GM12878 (cell line): ENCODE measurements around the gene CENPS. TPM values are rescaled to one million over a fixed set of nuclear protein-coding genes. Genes with fewer than 3 reads are reported as not detected.

Source experiments
- ATAC-seq: fragments of 200-7000 bp; cut with Tn5 transposase; 3 replicates; pipeline ENCODE4 v1.9.1; 2020; ENCODE audit warnings: mild to moderate bottlenecking, moderate library complexity
- BruUV-seq: library from RNA; stranded (reverse); fragments of 400-500 nt; replicated peaks from 2 replicates; lab custom pipeline; 2021; lab: Mats Ljungman, UMichigan
- CTCF ChIA-PET: fragments of 300-600 bp; sonication (Branson Sonifier 250); formaldehyde crosslinking; extraction: SDS; loops from one replicate; lab custom pipeline; 2021; ENCODE audit warnings: inconsistent platforms; lab: Yijun Ruan, JAX
- POLR2A ChIA-PET: fragments of 350-600 bp; formaldehyde crosslinking; extraction: SDS; loops from one replicate; lab custom pipeline; 2021; ENCODE audit warnings: inconsistent platforms; lab: Charles Lee
- RAD21 ChIA-PET: fragments of 300-600 bp; sonication (Branson Sonifier 250); formaldehyde crosslinking; loops from one replicate; lab custom pipeline; 2023; ENCODE audit warnings: antibody characterized with exemption; ENCODE audit not compliant: unreplicated experiment; lab: Charles Lee
- SMC1A ChIA-PET: fragments of 300-600 bp; sonication (Branson Sonifier 250); formaldehyde crosslinking; loops from one replicate; lab custom pipeline; 2023; ENCODE audit not compliant: unreplicated experiment, uncharacterized antibody; lab: Charles Lee
- DNase-seq: peaks from one replicate; pipeline ENCODE4 v3.0.0-alpha.2; 2011; ENCODE audit warnings: low read depth, low spot score
- FAIRE-seq: peaks from 3 replicates; lab custom pipeline; 2011; peaks lifted over from hg19 to GRCh38; lab: Jason Lieb, UNC
- H2AFZ ChIP-seq: 2 replicates; pipeline ENCODE4 v1.6.0; 2011; ENCODE audit warnings: low read depth, low read length, control low read depth; ENCODE audit not compliant: control insufficient read depth
- H3K27ac ChIP-seq: 2 replicates; pipeline ENCODE4 v1.5.1; 2011; ENCODE audit warnings: control low read depth; ENCODE audit not compliant: control insufficient read depth, insufficient read depth
- H3K27me3 ChIP-seq, 2 experiments: replicated peaks in 1 of 2; 2 replicates each; pipeline versions ENCODE4 v1.6.0 to v1.6.1; 2011; ENCODE audit warnings: low read length in 1 of 2; ENCODE audit not compliant: control insufficient read depth in 2 of 2, insufficient read depth in 2 of 2
- H3K36me3 ChIP-seq, 2 experiments: 2 replicates each; pipeline ENCODE4 v1.5.1; 2011; ENCODE audit warnings: low read length in 1 of 2; ENCODE audit not compliant: control insufficient read depth in 2 of 2, insufficient read depth in 2 of 2
- H3K4me1 ChIP-seq: 2 replicates; pipeline ENCODE4 v1.6.1; 2011; ENCODE audit warnings: mild to moderate bottlenecking, low read length, moderate library complexity, mixed read lengths; ENCODE audit not compliant: control insufficient read depth, insufficient read depth
- H3K4me2 ChIP-seq: 2 replicates; pipeline ENCODE4 v1.6.0; 2011; ENCODE audit warnings: control low read depth; ENCODE audit not compliant: control insufficient read depth, insufficient read depth
- H3K4me3 ChIP-seq: fragments of 200-600 bp; sonication (generic); 2 replicates; pipeline ENCODE4 v1.5.1; 2016
- H3K79me2 ChIP-seq: 2 replicates; pipeline ENCODE4 v1.6.0; 2011; ENCODE audit warnings: low read length; ENCODE audit not compliant: control insufficient read depth, insufficient read depth
- H3K9ac ChIP-seq: 2 replicates; pipeline ENCODE4 v1.8.0; 2011; ENCODE audit warnings: low read length, control low read depth, mixed read lengths; ENCODE audit not compliant: control insufficient read depth, insufficient read depth
- H3K9me3 ChIP-seq: replicated peaks from 3 replicates; pipeline ENCODE4 v1.5.1; 2011; ENCODE audit warnings: mild to moderate bottlenecking, low read length; ENCODE audit not compliant: control insufficient read depth, insufficient read depth
- H4K20me1 ChIP-seq: 2 replicates; pipeline ENCODE4 v1.6.0; 2011; ENCODE audit not compliant: control insufficient read depth, insufficient read depth
- ATF7 ChIP-seq: fragments of 450-650 bp; IDR thresholded peaks from 2 replicates; pipeline ENCODE4 v1.6.1; 2016; ENCODE audit warnings: low read depth, mild to moderate bottlenecking
- BCL11A ChIP-seq: IDR thresholded peaks from 2 replicates; pipeline ENCODE4 v1.6.1; 2011; ENCODE audit warnings: low read depth, low read length
- CHD1 ChIP-seq: IDR thresholded peaks from 2 replicates; pipeline ENCODE4 v1.6.1; 2012; ENCODE audit warnings: low read depth, low read length, improper control_type of control experiment
- CHD4 ChIP-seq: fragments of 200-600 bp; sonication (generic); IDR thresholded peaks from 2 replicates; pipeline ENCODE4 v1.6.1; 2016; ENCODE audit warnings: mild to moderate bottlenecking
- DPF2 ChIP-seq: fragments of 450-650 bp; IDR thresholded peaks from 2 replicates; pipeline ENCODE4 v1.6.1; 2017; ENCODE audit warnings: mild to moderate bottlenecking
- ETV6 ChIP-seq, 2 experiments: fragments of 450-650 bp in 1 of 2; IDR thresholded peaks in 1 of 2; conservative IDR thresholded peaks in 1 of 2; 2 replicates each; pipeline ENCODE4 v1.6.1; 2014; ENCODE audit warnings: antibody characterized with exemption in 1 of 2, borderline replicate concordance in 1 of 2, low read depth in 1 of 2, mild to moderate bottlenecking in 1 of 2, moderate library complexity in 1 of 2
- HCFC1 ChIP-seq: fragments of 150-350 bp; IDR thresholded peaks from 2 replicates; pipeline ENCODE4 v1.6.1; 2014; ENCODE audit warnings: low read length
- NBN ChIP-seq: fragments of 450-650 bp; IDR thresholded peaks from 2 replicates; pipeline ENCODE4 v1.6.1; 2016
- NR2C2 ChIP-seq: IDR thresholded peaks from 2 replicates; pipeline ENCODE4 v1.6.1; 2011; ENCODE audit warnings: borderline replicate concordance, low read depth; ENCODE audit not compliant: control insufficient read depth, insufficient read length
- POLR2AphosphoS2 ChIP-seq: IDR thresholded peaks from 2 replicates; pipeline ENCODE4 v1.6.1; 2011; ENCODE audit warnings: low read depth, mild to moderate bottlenecking, low read length, improper control_type of control experiment, moderate library complexity
- RBBP5 ChIP-seq: fragments of 200-600 bp; sonication (generic); conservative IDR thresholded peaks from 2 replicates; pipeline ENCODE4 v1.6.1; 2016
- SIX5 ChIP-seq: IDR thresholded peaks from 2 replicates; pipeline ENCODE4 v1.6.1; 2011; ENCODE audit warnings: mild to moderate bottlenecking, low read depth, low read length, moderate library complexity; ENCODE audit not compliant: severe bottlenecking
- SMC3 ChIP-seq: IDR thresholded peaks from 2 replicates; pipeline ENCODE4 v1.6.1; 2011; ENCODE audit warnings: low read length, improper control_type of control experiment, borderline replicate concordance
- ZBED1 ChIP-seq: IDR thresholded peaks from 2 replicates; pipeline ENCODE4 v1.6.1; 2016; ENCODE audit warnings: borderline replicate concordance
- ZNF207 ChIP-seq: fragments of 450-650 bp; IDR thresholded peaks from 2 replicates; pipeline ENCODE4 v1.6.1; 2014; ENCODE audit warnings: antibody characterized with exemption, mild to moderate bottlenecking, borderline replicate concordance
- ZNF622 ChIP-seq: fragments of 450-650 bp; IDR thresholded peaks from 2 replicates; pipeline ENCODE4 v1.6.1; 2017; ENCODE audit warnings: mild to moderate bottlenecking, inconsistent platforms
- ZSCAN29 ChIP-seq: fragments of 450-650 bp; IDR thresholded peaks from 2 replicates; pipeline ENCODE4 v1.6.1; 2017; ENCODE audit warnings: mild to moderate bottlenecking, moderate library complexity
- WGBS: methylation state at CpG from one replicate; pipeline ENCODE4 v1.1.6; 2016; ENCODE audit warnings: low lambda C conversion rate; ENCODE audit not compliant: insufficient replicate concordance, insufficient coverage; ENCODE audit errors: missing lambda C conversion rate; 5-methylcytosine and 5-hydroxymethylcytosine counted together
- in situ Hi-C: fragments of 300-500 bp; cut with MboI; formaldehyde crosslinking; loops from 9 replicates; pipeline ENCODE4 v1.14.3; 2018; ENCODE audit warnings: mixed read lengths
- intact Hi-C: fragments of 100-400 bp; cut with micrococcal nuclease; formaldehyde crosslinking; loops from one replicate; pipeline ENCODE4 v1.14.2; 2022; ENCODE audit not compliant: unreplicated experiment
- polyA plus RNA-seq, 11 experiments: library from polyadenylated mRNA; depleted of rRNA in 4 of 11; unstranded in 6 of 11; stranded (reverse) in 5 of 11; fragments of >200 nt; fragmentation: Nextera tagmentation in 4 of 11; fragmentation: Illumina TruSeq in 1 of 11; extraction: Ambion mirVana in 4 of 11; extraction: Trizol in 1 of 11; gene quantifications; 1 replicate in 1 of 11; 2 replicates in 10 of 11; pipeline versions ENCODE4 v1.2.1 to v1.2.3, GENCODE V29; 2011 to 2016; ENCODE audit warnings: inconsistent platforms in 2 of 11, missing spikeins in 2 of 11, low read depth in 1 of 11
- total RNA-seq, 4 experiments: library from RNA; depleted of rRNA in 3 of 4; stranded (reverse); fragments of >200 nt in 3 of 4; fragmentation: Illumina TruSeq in 1 of 4; extraction: Trizol in 1 of 4; gene quantifications; 2 replicates each; pipeline versions ENCODE4 v1.2.1 to v1.2.3, GENCODE V29; 2013 to 2021
- TF ChIP-seq, protein P1 (sequence below): fragments of 450-650 bp; IDR thresholded peaks from 2 replicates; pipeline ENCODE4 v1.6.1; 2017; ENCODE audit warnings: antibody characterized with exemption, mild to moderate bottlenecking, moderate library complexity
- TF ChIP-seq, protein P2 (sequence below): IDR thresholded peaks from 2 replicates; pipeline ENCODE4 v1.6.1; 2011; ENCODE audit warnings: borderline replicate concordance, low read depth, mild to moderate bottlenecking, moderate library complexity, mixed read lengths, low read length; ENCODE audit not compliant: insufficient read depth; ENCODE audit errors: extremely low read length
- TF ChIP-seq, protein P3 (sequence below): fragments of 450-650 bp; formaldehyde crosslinking; IDR thresholded peaks from 2 replicates; pipeline ENCODE4 v1.4.0; 2020; ENCODE audit warnings: mild to moderate bottlenecking, moderate library complexity

Gene CENPS
- total and polyA plus RNA-seq, 10 of the 15 experiments (the other 5 are each of a cell fraction or from before 2014, with no cell fraction given): 9.4 to 51.7 (median 16.7) TPM

DNA sequence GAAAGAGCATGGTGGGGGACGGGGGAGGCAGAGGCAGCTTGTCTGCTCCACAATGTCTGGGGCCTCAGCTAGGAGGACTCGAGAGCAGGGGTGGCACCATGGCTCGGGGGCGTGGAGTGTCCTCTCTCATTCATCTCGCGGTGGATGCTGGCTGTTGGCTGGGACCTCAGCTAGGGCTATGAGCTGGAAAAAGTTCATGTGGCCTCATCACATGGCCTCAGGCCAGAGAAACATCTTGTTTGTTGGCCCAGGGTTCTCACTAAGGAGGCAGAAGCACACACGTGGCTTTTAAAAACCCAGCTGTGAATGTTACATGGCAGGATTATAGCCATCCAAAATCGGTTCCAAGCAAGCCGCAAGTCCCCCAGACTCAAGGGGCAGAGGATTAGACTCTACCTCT lies 6.2 kb upstream of the CENPS start:
- Histone ChIP-seq H3K4me1 (peaks cover 4% of the 10 kb centered on the region; the same call in 1 of the 2 replicates), H3K9ac (no peak overlapping the region), H3K27me3 (no peaks in the 10 kb centered on the region), H3K4me3 (no peak overlapping the region), H3K4me2 (no peak overlapping the region), H4K20me1 (no peaks in the 10 kb centered on the region), H3K9me3 (no peaks in the 10 kb centered on the region)
- WGBS: 86% methylated on average over 9 of the region's 9 CpGs
- in situ Hi-C loops: loop anchor here (5.0 kb wide), 1 partner anchor 552 kb away; no protein-coding TSS in a partner anchor
- ChIA-PET CTCF (interaction anchor here (1.1 kb wide), 1 partner anchor 65 kb away, joined by 3 read pairs; no protein-coding TSS in a partner anchor), RAD21 (no interaction called here)
- FAIRE-seq (no peak), ATAC-seq (no peak), DNase-seq (no peak)
- no TSS peak for BruUV-seq
- TF ChIP-seq ZNF207 (no peak), SMC3 (no peak), BCL11A (no peak), NR2C2 (no peak), POLR2AphosphoS2 (no peak), ZBED1 (no peak), ETV6 (conservative IDR thresholded peaks at IDR 0.05 in 1 of 2, IDR thresholded peaks at IDR 0.05 in 1 of 2; ENCODE audit: borderline replicate concordance in 1 of 2, low read depth in 1 of 2) (no peak), ZNF622 (no peak), DPF2 (no peak), ATF7 (no peak), CHD1 (no peak), CHD4 (no peak), SIX5 (no peak), NBN (no peak), RBBP5 (no peak), HCFC1 (no peak), ZSCAN29 (no peak)
- TF ChIP-seq, protein P1, sequence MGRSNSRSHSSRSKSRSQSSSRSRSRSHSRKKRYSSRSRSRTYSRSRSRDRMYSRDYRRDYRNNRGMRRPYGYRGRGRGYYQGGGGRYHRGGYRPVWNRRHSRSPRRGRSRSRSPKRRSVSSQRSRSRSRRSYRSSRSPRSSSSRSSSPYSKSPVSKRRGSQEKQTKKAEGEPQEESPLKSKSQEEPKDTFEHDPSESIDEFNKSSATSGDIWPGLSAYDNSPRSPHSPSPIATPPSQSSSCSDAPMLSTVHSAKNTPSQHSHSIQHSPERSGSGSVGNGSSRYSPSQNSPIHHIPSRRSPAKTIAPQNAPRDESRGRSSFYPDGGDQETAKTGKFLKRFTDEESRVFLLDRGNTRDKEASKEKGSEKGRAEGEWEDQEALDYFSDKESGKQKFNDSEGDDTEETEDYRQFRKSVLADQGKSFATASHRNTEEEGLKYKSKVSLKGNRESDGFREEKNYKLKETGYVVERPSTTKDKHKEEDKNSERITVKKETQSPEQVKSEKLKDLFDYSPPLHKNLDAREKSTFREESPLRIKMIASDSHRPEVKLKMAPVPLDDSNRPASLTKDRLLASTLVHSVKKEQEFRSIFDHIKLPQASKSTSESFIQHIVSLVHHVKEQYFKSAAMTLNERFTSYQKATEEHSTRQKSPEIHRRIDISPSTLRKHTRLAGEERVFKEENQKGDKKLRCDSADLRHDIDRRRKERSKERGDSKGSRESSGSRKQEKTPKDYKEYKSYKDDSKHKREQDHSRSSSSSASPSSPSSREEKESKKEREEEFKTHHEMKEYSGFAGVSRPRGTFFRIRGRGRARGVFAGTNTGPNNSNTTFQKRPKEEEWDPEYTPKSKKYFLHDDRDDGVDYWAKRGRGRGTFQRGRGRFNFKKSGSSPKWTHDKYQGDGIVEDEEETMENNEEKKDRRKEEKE: no peak
- TF ChIP-seq, protein P2, sequence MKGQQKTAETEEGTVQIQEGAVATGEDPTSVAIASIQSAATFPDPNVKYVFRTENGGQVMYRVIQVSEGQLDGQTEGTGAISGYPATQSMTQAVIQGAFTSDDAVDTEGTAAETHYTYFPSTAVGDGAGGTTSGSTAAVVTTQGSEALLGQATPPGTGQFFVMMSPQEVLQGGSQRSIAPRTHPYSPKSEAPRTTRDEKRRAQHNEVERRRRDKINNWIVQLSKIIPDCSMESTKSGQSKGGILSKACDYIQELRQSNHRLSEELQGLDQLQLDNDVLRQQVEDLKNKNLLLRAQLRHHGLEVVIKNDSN: no peak
- TF ChIP-seq, protein P3, sequence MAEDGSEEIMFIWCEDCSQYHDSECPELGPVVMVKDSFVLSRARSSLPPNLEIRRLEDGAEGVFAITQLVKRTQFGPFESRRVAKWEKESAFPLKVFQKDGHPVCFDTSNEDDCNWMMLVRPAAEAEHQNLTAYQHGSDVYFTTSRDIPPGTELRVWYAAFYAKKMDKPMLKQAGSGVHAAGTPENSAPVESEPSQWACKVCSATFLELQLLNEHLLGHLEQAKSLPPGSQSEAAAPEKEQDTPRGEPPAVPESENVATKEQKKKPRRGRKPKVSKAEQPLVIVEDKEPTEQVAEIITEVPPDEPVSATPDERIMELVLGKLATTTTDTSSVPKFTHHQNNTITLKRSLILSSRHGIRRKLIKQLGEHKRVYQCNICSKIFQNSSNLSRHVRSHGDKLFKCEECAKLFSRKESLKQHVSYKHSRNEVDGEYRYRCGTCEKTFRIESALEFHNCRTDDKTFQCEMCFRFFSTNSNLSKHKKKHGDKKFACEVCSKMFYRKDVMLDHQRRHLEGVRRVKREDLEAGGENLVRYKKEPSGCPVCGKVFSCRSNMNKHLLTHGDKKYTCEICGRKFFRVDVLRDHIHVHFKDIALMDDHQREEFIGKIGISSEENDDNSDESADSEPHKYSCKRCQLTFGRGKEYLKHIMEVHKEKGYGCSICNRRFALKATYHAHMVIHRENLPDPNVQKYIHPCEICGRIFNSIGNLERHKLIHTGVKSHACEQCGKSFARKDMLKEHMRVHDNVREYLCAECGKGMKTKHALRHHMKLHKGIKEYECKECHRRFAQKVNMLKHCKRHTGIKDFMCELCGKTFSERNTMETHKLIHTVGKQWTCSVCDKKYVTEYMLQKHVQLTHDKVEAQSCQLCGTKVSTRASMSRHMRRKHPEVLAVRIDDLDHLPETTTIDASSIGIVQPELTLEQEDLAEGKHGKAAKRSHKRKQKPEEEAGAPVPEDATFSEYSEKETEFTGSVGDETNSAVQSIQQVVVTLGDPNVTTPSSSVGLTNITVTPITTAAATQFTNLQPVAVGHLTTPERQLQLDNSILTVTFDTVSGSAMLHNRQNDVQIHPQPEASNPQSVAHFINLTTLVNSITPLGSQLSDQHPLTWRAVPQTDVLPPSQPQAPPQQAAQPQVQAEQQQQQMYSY (CRISPR knock-in tag): no peak
- TF ChIP-seq, all 136 proteins: peak for 0
- Histone ChIP-seq H3K79me2 (no peaks in the 10 kb centered on the region), H3K36me3 (peaks cover 4 to 9% of the 10 kb centered on the region in 2 experiments), H2AFZ (no peak overlapping the region), H3K27ac (no peak overlapping the region)
- intact Hi-C loops: no loop called here
- SMC1A ChIA-PET: no interaction called here
- POLR2A ChIA-PET: no interaction called here
